GM23338 (cell line): ENCODE data around the gene RPS21. TPM values are rescaled to one million over a fixed set of nuclear protein-coding genes. Genes with fewer than 3 reads are reported as not detected.
A peak's percentile ranks its signal among the peaks of the same experiment; 100 is the strongest.

Experiments used
- ATAC-seq: fragments of 200-7000 bp; cut with Tn5 transposase; 3 replicates; pipeline ENCODE4 v1.9.1; 2020
- DNase-seq: peaks from one replicate; pipeline ENCODE4 v3.0.0-alpha.2; 2015; ENCODE audit warnings: low spot score
- H2AFZ ChIP-seq: fragments of 200-600 bp; sonication (generic); 2 replicates; pipeline ENCODE4 v1.8.0; 2016; ENCODE audit warnings: antibody characterized with exemption, mild to moderate bottlenecking, moderate library complexity
- H3F3A ChIP-seq: fragments of 200-600 bp; sonication (generic); replicated peaks from 2 replicates; pipeline ENCODE4 v1.8.0; 2017; ENCODE audit warnings: antibody characterized with exemption, mixed run types, low read depth
- H3K27ac ChIP-seq: fragments of 200-600 bp; sonication (generic); 2 replicates; pipeline ENCODE4 v1.6.1; 2016; ENCODE audit warnings: low read depth
- H3K27me3 ChIP-seq: fragments of 200-600 bp; sonication (generic); 2 replicates; pipeline ENCODE4 v1.8.0; 2016; ENCODE audit warnings: mild to moderate bottlenecking, mixed run types, moderate library complexity; ENCODE audit not compliant: insufficient read depth
- H3K36me3 ChIP-seq: fragments of 200-600 bp; sonication (generic); 2 replicates; pipeline ENCODE4 v1.8.0; 2016; ENCODE audit warnings: mild to moderate bottlenecking; ENCODE audit not compliant: insufficient read depth
- H3K4me1 ChIP-seq: fragments of 200-600 bp; sonication (generic); 2 replicates; pipeline ENCODE4 v1.8.0; 2016; ENCODE audit warnings: mild to moderate bottlenecking, moderate library complexity; ENCODE audit not compliant: insufficient read depth
- H3K4me2 ChIP-seq: fragments of 200-600 bp; sonication (generic); 2 replicates; pipeline ENCODE4 v1.7.1; 2017; ENCODE audit warnings: mixed run types
- H3K4me3 ChIP-seq: fragments of 200-600 bp; sonication (generic); 2 replicates; pipeline ENCODE4 v1.6.1; 2016; ENCODE audit warnings: mixed run types
- H3K79me2 ChIP-seq: fragments of 200-600 bp; sonication (generic); replicated peaks from 2 replicates; pipeline ENCODE4 v1.8.0; 2017; ENCODE audit warnings: mild to moderate bottlenecking; ENCODE audit not compliant: insufficient read depth
- H3K9me2 ChIP-seq: fragments of 200-600 bp; sonication (generic); 2 replicates; pipeline ENCODE4 v1.8.0; 2017; ENCODE audit not compliant: insufficient read depth
- H4K20me1 ChIP-seq: fragments of 200-600 bp; sonication (generic); replicated peaks from 2 replicates; pipeline ENCODE4 v1.8.0; 2017; ENCODE audit warnings: mild to moderate bottlenecking; ENCODE audit not compliant: insufficient read depth
- H3K27ac Mint-ChIP-seq: 2 replicates; pipeline ENCODE4 v1.8.0; 2020; ENCODE audit warnings: inconsistent platforms, mild to moderate bottlenecking, moderate library complexity, mixed read lengths
- H3K27me3 Mint-ChIP-seq: 3 replicates; pipeline ENCODE4 v1.8.0; 2022; ENCODE audit warnings: low read depth, mild to moderate bottlenecking, moderate library complexity, mixed read lengths, inconsistent platforms; ENCODE audit not compliant: insufficient read depth, poor library complexity
- H3K36me3 Mint-ChIP-seq: 3 replicates; pipeline ENCODE4 v1.8.0; 2021; ENCODE audit warnings: low read depth, mild to moderate bottlenecking, inconsistent platforms, moderate library complexity, mixed read lengths
- H3K4me1 Mint-ChIP-seq: 3 replicates; pipeline ENCODE4 v1.8.0; 2020; ENCODE audit warnings: mild to moderate bottlenecking, inconsistent platforms, mixed read lengths
- H3K4me3 Mint-ChIP-seq: 3 replicates; pipeline ENCODE4 v1.8.0; 2021; ENCODE audit warnings: moderate library complexity, mild to moderate bottlenecking, inconsistent platforms, mixed read lengths
- H3K9me3 Mint-ChIP-seq: 3 replicates; pipeline ENCODE4 v1.8.0; 2020; ENCODE audit warnings: moderate library complexity, mild to moderate bottlenecking, inconsistent platforms, mixed read lengths
- CREB1 ChIP-seq: fragments of 250-450 bp; sonication (Bioruptor Pico); IDR thresholded peaks from 2 replicates; pipeline ENCODE4 v1.5.0; 2020; ENCODE audit warnings: low read depth, mild to moderate bottlenecking, moderate library complexity
- ETS1 ChIP-seq: IDR thresholded peaks from 2 replicates; pipeline ENCODE4 v1.6.1; 2016; ENCODE audit warnings: antibody characterized with exemption
- EZH2 ChIP-seq: fragments of 200-600 bp; sonication (generic); IDR thresholded peaks from one replicate; pipeline ENCODE4 v1.8.0; 2017; ENCODE audit warnings: antibody characterized with exemption, mild to moderate bottlenecking, low read depth; ENCODE audit not compliant: unreplicated experiment
- EZH2phosphoT487 ChIP-seq: fragments of 200-600 bp; sonication (generic); IDR thresholded peaks from one replicate; pipeline ENCODE4 v1.8.1; 2018; ENCODE audit warnings: antibody characterized with exemption; ENCODE audit not compliant: unreplicated experiment
- JUNB ChIP-seq: IDR thresholded peaks from one replicate; pipeline ENCODE4 v1.6.1; 2016; ENCODE audit warnings: antibody characterized with exemption; ENCODE audit not compliant: unreplicated experiment
- NANOG ChIP-seq: IDR thresholded peaks from 2 replicates; pipeline ENCODE4 v1.6.1; 2016; ENCODE audit warnings: antibody characterized with exemption, borderline replicate concordance
- POLR2AphosphoS5 ChIP-seq: IDR thresholded peaks from 2 replicates; pipeline ENCODE4 v1.6.1; 2016; ENCODE audit warnings: antibody characterized with exemption, low read depth
- ZNF114 ChIP-seq: fragments of 250-450 bp; sonication (Bioruptor Pico); IDR thresholded peaks from 2 replicates; pipeline ENCODE4 v1.5.0; 2020; ENCODE audit warnings: mild to moderate bottlenecking, moderate library complexity
- ZNF331 ChIP-seq: fragments of 250-450 bp; sonication (Bioruptor Pico); IDR thresholded peaks from 2 replicates; pipeline ENCODE4 v1.5.0; 2020; ENCODE audit warnings: low read depth, mild to moderate bottlenecking, moderate library complexity
- polyA plus RNA-seq: library from polyadenylated mRNA; unstranded; fragments of >200 nt; fragmentation: Nextera tagmentation; extraction: Ambion mirVana; gene quantifications from 2 replicates; pipeline ENCODE4 v1.2.1, GENCODE V29; 2016
- total RNA-seq: library from RNA; depleted of rRNA; stranded (reverse); fragments of >200 nt; shearing (Covaris generic); gene quantifications from 2 replicates; pipeline ENCODE4 v1.2.3, GENCODE V29; 2014
- TF ChIP-seq, protein P1 (sequence below): IDR thresholded peaks from one replicate; pipeline ENCODE4 v1.6.1; 2018; ENCODE audit warnings: antibody characterized with exemption; ENCODE audit not compliant: unreplicated experiment
- TF ChIP-seq, protein P2 (sequence below), 2 experiments: fragments of 200-600 bp in 1 of 2; sonication (generic) in 1 of 2; conservative IDR thresholded peaks; 2 replicates each; pipeline versions ENCODE4 v1.5.1 to v1.6.1; 2016 to 2017; ENCODE audit warnings: antibody characterized with exemption in 2 of 2, low read depth in 2 of 2, mild to moderate bottlenecking in 2 of 2, moderate library complexity in 1 of 2

RPS21 gene
- total and polyA plus RNA-seq, 2 experiments from 2014 or later, result 759 to 2,298 TPM

- H2AFZ ChIP-seq, result no peak overlapping the region
- peaks cover 22% of the 10 kb centered on the region for H3K4me1 ChIP-seq
- Mint-ChIP-seq H3K4me3 (no peak overlapping the region), H3K27me3 (peaks cover 3% of the 10 kb centered on the region), H3K36me3 (peaks cover 11% of the 10 kb centered on the region; the same call in 2 of the 3 replicates), H3K4me1 (peaks cover 15% of the 10 kb centered on the region), H3K9me3 (no peaks in the 10 kb centered on the region), H3K27ac (peak overlapping the region; percentile 61; the same call in 1 of the 2 replicates)
- H3K4me3 ChIP-seq, result no peak overlapping the region
- H3K79me2 ChIP-seq, result peaks cover 57% of the 10 kb centered on the region
- H3K9me2 ChIP-seq, result no peaks in the 10 kb centered on the region
- DNase-seq (no peak), ATAC-seq (peak; percentile 43)
- peak overlapping the region; percentile 79 for H3K27ac ChIP-seq
- TF ChIP-seq EZH2phosphoT487, result no peak
- no peak for TF ChIP-seq NANOG
- 0 out of 2 replicates have a peak, but pooled peaks have one; percentile 27 for TF ChIP-seq CREB1 (CRISPR knock-in tag)
- TF ChIP-seq, protein P1, sequence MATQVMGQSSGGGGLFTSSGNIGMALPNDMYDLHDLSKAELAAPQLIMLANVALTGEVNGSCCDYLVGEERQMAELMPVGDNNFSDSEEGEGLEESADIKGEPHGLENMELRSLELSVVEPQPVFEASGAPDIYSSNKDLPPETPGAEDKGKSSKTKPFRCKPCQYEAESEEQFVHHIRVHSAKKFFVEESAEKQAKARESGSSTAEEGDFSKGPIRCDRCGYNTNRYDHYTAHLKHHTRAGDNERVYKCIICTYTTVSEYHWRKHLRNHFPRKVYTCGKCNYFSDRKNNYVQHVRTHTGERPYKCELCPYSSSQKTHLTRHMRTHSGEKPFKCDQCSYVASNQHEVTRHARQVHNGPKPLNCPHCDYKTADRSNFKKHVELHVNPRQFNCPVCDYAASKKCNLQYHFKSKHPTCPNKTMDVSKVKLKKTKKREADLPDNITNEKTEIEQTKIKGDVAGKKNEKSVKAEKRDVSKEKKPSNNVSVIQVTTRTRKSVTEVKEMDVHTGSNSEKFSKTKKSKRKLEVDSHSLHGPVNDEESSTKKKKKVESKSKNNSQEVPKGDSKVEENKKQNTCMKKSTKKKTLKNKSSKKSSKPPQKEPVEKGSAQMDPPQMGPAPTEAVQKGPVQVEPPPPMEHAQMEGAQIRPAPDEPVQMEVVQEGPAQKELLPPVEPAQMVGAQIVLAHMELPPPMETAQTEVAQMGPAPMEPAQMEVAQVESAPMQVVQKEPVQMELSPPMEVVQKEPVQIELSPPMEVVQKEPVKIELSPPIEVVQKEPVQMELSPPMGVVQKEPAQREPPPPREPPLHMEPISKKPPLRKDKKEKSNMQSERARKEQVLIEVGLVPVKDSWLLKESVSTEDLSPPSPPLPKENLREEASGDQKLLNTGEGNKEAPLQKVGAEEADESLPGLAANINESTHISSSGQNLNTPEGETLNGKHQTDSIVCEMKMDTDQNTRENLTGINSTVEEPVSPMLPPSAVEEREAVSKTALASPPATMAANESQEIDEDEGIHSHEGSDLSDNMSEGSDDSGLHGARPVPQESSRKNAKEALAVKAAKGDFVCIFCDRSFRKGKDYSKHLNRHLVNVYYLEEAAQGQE, result no peak
- H3K4me2 ChIP-seq, result no peak overlapping the region; the same call in 1 of the 2 replicates
- peaks cover 4% of the 10 kb centered on the region for H3F3A ChIP-seq
- no peaks in the 10 kb centered on the region for H3K27me3 ChIP-seq
- H4K20me1 ChIP-seq, result peaks cover 12% of the 10 kb centered on the region
- H3K36me3 ChIP-seq, result no peaks in the 10 kb centered on the region; the same call in 1 of the 2 replicates
Observed at GRCh38 chr20:62355516-62355877, 31.4 kb upstream of the RPS21 start.

DNA sequence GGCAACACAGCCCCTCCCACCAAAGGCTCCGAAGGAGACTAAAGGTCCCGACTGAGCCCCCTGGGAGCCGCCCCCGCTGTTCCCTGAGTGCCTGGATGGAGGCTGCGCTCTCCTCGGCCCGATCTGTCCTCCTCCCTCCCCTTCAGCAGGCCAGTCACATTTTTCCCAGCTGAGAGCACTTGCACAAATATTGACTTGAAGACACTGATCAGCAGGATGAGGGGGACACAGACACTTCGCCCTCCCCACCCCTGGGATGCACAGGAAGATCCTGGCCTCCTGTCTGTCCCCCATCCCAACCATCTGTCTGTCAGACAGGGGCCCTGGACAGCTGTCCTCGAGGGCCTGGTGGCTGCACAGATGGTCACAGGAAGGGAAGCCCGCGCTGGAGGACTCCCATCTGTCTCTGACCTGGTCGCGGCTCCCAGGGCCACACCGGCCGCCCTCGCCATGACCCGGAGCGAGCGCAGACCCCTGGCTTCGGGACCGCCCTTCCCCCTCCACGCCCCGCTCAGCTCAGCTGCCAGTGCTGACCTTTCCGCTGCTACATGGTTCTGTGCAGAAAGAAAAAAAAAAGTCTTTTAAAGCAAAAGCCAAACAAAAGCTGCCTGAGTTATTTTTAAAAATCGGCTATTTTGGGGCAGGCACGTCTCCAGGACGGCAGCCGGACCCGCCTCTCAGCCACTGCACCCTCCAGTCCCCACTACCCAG, 30.9 kb upstream of the RPS21 start:
- Histone ChIP-seq H3F3A (no peaks in the 10 kb centered on the region), H3K4me3 (no peak overlapping the region), H4K20me1 (peaks cover 12% of the 10 kb centered on the region), H3K4me2 (no peak overlapping the region; the same call in 1 of the 2 replicates), H2AFZ (no peak overlapping the region), H3K36me3 (no peaks in the 10 kb centered on the region; the same call in 1 of the 2 replicates), H3K27ac (peak overlapping the region; percentile 79), H3K9me2 (no peaks in the 10 kb centered on the region), H3K4me1 (peaks cover 25% of the 10 kb centered on the region), H3K79me2 (peaks cover 62% of the 10 kb centered on the region), H3K27me3 (no peaks in the 10 kb centered on the region)
- peaks cover 6% of the 10 kb centered on the region; the same call in 2 of the 3 replicates for H3K36me3 Mint-ChIP-seq
- peak; percentile 9 for ATAC-seq
- H3K9me3 Mint-ChIP-seq, result no peaks in the 10 kb centered on the region
- no peak overlapping the region for H3K4me3 Mint-ChIP-seq
- DNase-seq, result no peak
- H3K4me1 Mint-ChIP-seq, result peaks cover 17% of the 10 kb centered on the region
- H3K27ac Mint-ChIP-seq, result peak overlapping the region; percentile 61
- peaks cover 3% of the 10 kb centered on the region for H3K27me3 Mint-ChIP-seq
- TF ChIP-seq, protein P1, result no peak
- TF ChIP-seq POLR2AphosphoS5 (no peak), CREB1 (CRISPR knock-in tag) (no peak), NANOG (no peak), EZH2 (no peak), ZNF331 (CRISPR knock-in tag) (no peak), EZH2phosphoT487 (no peak), ETS1 (no peak), ZNF114 (CRISPR knock-in tag) (no peak), JUNB (no peak)
- TF ChIP-seq, protein P2, sequence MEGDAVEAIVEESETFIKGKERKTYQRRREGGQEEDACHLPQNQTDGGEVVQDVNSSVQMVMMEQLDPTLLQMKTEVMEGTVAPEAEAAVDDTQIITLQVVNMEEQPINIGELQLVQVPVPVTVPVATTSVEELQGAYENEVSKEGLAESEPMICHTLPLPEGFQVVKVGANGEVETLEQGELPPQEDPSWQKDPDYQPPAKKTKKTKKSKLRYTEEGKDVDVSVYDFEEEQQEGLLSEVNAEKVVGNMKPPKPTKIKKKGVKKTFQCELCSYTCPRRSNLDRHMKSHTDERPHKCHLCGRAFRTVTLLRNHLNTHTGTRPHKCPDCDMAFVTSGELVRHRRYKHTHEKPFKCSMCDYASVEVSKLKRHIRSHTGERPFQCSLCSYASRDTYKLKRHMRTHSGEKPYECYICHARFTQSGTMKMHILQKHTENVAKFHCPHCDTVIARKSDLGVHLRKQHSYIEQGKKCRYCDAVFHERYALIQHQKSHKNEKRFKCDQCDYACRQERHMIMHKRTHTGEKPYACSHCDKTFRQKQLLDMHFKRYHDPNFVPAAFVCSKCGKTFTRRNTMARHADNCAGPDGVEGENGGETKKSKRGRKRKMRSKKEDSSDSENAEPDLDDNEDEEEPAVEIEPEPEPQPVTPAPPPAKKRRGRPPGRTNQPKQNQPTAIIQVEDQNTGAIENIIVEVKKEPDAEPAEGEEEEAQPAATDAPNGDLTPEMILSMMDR (conservative IDR thresholded peaks at IDR 0.05; ENCODE audit: low read depth in 2 of 2), result no peak
